Measurements from ENCODE around the gene HIGD2A. TPM values are rescaled to one million over a fixed set of nuclear protein-coding genes. Genes with fewer than 3 reads are reported as not detected.

The HIGD2A gene
- total and polyA plus RNA-seq, 2 experiments from 2014 or later, result 67.7 to 194 TPM

- no peak overlapping the region for H3K4me2 ChIP-seq
These were observed 12.0 kb downstream of the HIGD2A start for GRCh38 chr5:176400382-176401156.

More at GRCh38 chr5:176400382-176401156, 12.0 kb downstream of the HIGD2A start:
- Histone ChIP-seq H3K79me2 (replicated peaks; ENCODE audit: insufficient read depth) (no peaks in the 10 kb centered on the region), H2AFZ (no peak overlapping the region), H3F3A (replicated peaks; ENCODE audit: low read depth) (no peaks in the 10 kb centered on the region), H4K20me1 (replicated peaks; ENCODE audit: insufficient read depth) (no peaks in the 10 kb centered on the region; the same call in 1 of the 2 replicates), H3K27ac (ENCODE audit: low read depth) (no peak overlapping the region), H3K36me3 (ENCODE audit: insufficient read depth) (no peaks in the 10 kb centered on the region), H3K27me3 (ENCODE audit: insufficient read depth) (no peaks in the 10 kb centered on the region), H3K4me3 (no peak overlapping the region), H3K9me2 (ENCODE audit: insufficient read depth) (no peaks in the 10 kb centered on the region), H3K4me1 (ENCODE audit: insufficient read depth) (no peaks in the 10 kb centered on the region)
- TF ChIP-seq ETS1 (IDR thresholded peaks at IDR 0.05) (no peak), CTCF (conservative IDR thresholded peaks at IDR 0.05; ENCODE audit: low read depth in 2 of 2) (no peak), EZH2 (IDR thresholded peaks at IDR 0.05; ENCODE audit: low read depth, unreplicated experiment) (no peak), ZNF331 (CRISPR knock-in tag; IDR thresholded peaks at IDR 0.05; ENCODE audit: low read depth) (no peak), ZNF114 (CRISPR knock-in tag; IDR thresholded peaks at IDR 0.05) (no peak), NANOG (IDR thresholded peaks at IDR 0.05; ENCODE audit: borderline replicate concordance) (no peak), JUNB (IDR thresholded peaks at IDR 0.05; ENCODE audit: unreplicated experiment) (no peak), CREB1 (CRISPR knock-in tag; IDR thresholded peaks at IDR 0.05; ENCODE audit: low read depth) (no peak), ZNF462 (CRISPR knock-in tag; IDR thresholded peaks at IDR 0.05) (no peak), STAT1 (IDR thresholded peaks at IDR 0.05; ENCODE audit: unreplicated experiment) (no peak)
- H3K27ac Mint-ChIP-seq, result no peak overlapping the region
- H3K36me3 Mint-ChIP-seq (ENCODE audit: low read depth), result no peaks in the 10 kb centered on the region; the same call in 2 of the 3 replicates
- H3K27me3 Mint-ChIP-seq (ENCODE audit: insufficient read depth, low read depth, poor library complexity), result peaks cover 6% of the 10 kb centered on the region
- no peak for DNase-seq (ENCODE audit: low spot score)
- ATAC-seq, result no peak
- no peaks in the 10 kb centered on the region for H3K9me3 Mint-ChIP-seq
- no peak overlapping the region for H3K4me3 Mint-ChIP-seq
- peaks cover 11% of the 10 kb centered on the region for H3K4me1 Mint-ChIP-seq

Measured in GM23338 (cell line).